ENCODE results near the gene RALGAPA2. TPM values are rescaled to one million over a fixed set of nuclear protein-coding genes. Genes with fewer than 3 reads are reported as not detected.

Gene RALGAPA2
- total and polyA plus RNA-seq, 2 of the 13 experiments (the other 11 are each of a cell fraction or from before 2014, with no cell fraction given), result 13.8 to 17.7 TPM

DNA sequence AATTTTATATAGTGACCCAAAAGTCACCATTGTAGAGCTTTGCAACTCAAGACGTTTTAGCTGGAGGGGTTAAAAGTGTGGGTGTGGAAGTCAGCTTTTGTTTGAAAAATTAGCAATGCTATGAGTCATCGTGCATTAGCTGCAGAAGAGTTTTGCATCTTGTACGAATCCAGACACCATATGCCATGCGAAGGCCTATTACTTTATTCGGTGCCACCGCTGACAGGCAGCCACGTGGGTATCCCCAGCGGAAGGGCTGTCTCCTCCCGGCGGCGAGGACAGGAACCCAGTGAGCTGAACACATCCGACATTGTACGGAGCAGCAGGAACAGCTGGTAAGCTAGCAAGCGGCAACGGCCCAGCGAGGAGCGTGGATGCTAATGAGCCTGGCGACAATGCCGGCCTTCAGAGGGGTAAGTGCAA is 260.2 kb downstream of the RALGAPA2 start:
- FAIRE-seq (no peak), DNase-seq (ENCODE audit: low spot score) (no peak), ATAC-seq (no peak)
- POLR2A ChIA-PET, result no interaction called here
- no peaks in the 10 kb centered on the region for H4K20me1 ChIP-seq (ENCODE audit: insufficient read depth, low read length)
- H3K4me1 ChIP-seq (ENCODE audit: insufficient read depth, low read length), result no peaks in the 10 kb centered on the region
- no peak overlapping the region for H2AFZ ChIP-seq (ENCODE audit: low read length)
- H3K27me3 ChIP-seq (ENCODE audit: control insufficient read depth in 1 of 2, insufficient read depth in 2 of 2, low read length in 2 of 2), result no peaks in the 10 kb centered on the region
- in situ Hi-C loops (cut with HindIII; ENCODE audit: extremely low pct_ligation_motif_present, low pct_unique_long_range_greater_than_20kb), result no loop called here
- H3K9me3 ChIP-seq (ENCODE audit: low read length), result no peaks in the 10 kb centered on the region
- intact Hi-C loops (cut with micrococcal nuclease; ENCODE audit: unreplicated experiment), result no loop called here
- CTCF ChIA-PET (ENCODE audit: low intra/inter-chr PET ratio, low total read pairs), result no interaction called here
- H3K4me3 ChIP-seq (replicated peaks in 1 of 3; ENCODE audit: insufficient read depth in 1 of 3, low read depth in 2 of 3, low read length in 3 of 3), result no peak overlapping the region
- 95% methylated on average over 19 of the region's 19 CpGs for WGBS (ENCODE audit: low lambda C conversion rate)
- H3K9ac ChIP-seq (ENCODE audit: insufficient read depth, low read depth, low read length), result no peak overlapping the region
- H3K27ac ChIP-seq (ENCODE audit: extremely low read length, insufficient read depth, low read length), result no peak overlapping the region
- no TSS peak for BruUV-seq (replicated peaks)
- no peaks in the 10 kb centered on the region for H3K79me2 ChIP-seq (ENCODE audit: insufficient read depth, low read length)
- no peak overlapping the region for H3K4me2 ChIP-seq (ENCODE audit: low read depth, low read length)
- peaks cover 0 to 5% of the 10 kb centered on the region in 2 experiments; a peak in 3 of 5 replicates for H3K36me3 ChIP-seq (replicated peaks in 1 of 2; ENCODE audit: control insufficient read depth in 1 of 2, insufficient read depth in 2 of 2, low read length in 2 of 2)
- no peak for TF ChIP-seq KAT8 (CRISPR knock-in tag; IDR thresholded peaks at IDR 0.05)
- TF ChIP-seq, protein P1, sequence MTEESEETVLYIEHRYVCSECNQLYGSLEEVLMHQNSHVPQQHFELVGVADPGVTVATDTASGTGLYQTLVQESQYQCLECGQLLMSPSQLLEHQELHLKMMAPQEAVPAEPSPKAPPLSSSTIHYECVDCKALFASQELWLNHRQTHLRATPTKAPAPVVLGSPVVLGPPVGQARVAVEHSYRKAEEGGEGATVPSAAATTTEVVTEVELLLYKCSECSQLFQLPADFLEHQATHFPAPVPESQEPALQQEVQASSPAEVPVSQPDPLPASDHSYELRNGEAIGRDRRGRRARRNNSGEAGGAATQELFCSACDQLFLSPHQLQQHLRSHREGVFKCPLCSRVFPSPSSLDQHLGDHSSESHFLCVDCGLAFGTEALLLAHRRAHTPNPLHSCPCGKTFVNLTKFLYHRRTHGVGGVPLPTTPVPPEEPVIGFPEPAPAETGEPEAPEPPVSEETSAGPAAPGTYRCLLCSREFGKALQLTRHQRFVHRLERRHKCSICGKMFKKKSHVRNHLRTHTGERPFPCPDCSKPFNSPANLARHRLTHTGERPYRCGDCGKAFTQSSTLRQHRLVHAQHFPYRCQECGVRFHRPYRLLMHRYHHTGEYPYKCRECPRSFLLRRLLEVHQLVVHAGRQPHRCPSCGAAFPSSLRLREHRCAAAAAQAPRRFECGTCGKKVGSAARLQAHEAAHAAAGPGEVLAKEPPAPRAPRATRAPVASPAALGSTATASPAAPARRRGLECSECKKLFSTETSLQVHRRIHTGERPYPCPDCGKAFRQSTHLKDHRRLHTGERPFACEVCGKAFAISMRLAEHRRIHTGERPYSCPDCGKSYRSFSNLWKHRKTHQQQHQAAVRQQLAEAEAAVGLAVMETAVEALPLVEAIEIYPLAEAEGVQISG (CRISPR knock-in tag; IDR thresholded peaks at IDR 0.05), result no peak
- TF ChIP-seq AGO2 (optimal IDR thresholded peaks at IDR 0.05; ENCODE audit: low read depth, low read length), result peak; percentile 21
- TF ChIP-seq FOXJ3 (CRISPR knock-in tag; IDR thresholded peaks at IDR 0.05; ENCODE audit: borderline replicate concordance), result no peak
- TF ChIP-seq IKZF4 (CRISPR knock-in tag; IDR thresholded peaks at IDR 0.05; ENCODE audit: borderline replicate concordance, low read depth, not compliant biosample characterization), result no peak

DNA sequence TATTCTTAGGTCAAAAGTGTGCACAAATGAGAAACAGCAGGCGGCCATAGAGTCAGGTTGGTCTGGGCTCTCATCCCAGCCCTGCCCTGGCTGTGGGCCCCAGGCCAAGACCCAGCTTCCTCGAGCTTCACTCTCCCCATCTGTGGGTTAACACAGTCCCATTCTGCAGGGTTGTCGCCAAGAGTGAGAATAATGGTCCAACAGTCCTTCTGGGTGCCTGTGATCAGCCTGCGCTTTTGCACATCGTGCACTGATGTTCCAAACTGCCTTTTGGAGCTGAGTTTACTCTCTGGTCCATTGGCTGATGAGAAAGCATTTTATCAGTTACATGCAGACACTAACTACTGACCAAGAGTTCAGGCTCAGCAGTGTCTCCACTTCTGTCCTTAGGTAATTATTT is 261.9 kb downstream of the RALGAPA2 start:
- ATAC-seq (no peak), FAIRE-seq (no peak), DNase-seq (ENCODE audit: low spot score) (no peak)
- H4K20me1 ChIP-seq (ENCODE audit: insufficient read depth, low read length), result no peaks in the 10 kb centered on the region
- ChIA-PET POLR2A (no interaction called here), CTCF (ENCODE audit: low intra/inter-chr PET ratio, low total read pairs) (no interaction called here)
- peaks cover 0 to 5% of the 10 kb centered on the region in 2 experiments; a peak in 3 of 5 replicates for H3K36me3 ChIP-seq (replicated peaks in 1 of 2; ENCODE audit: control insufficient read depth in 1 of 2, insufficient read depth in 2 of 2, low read length in 2 of 2)
- H3K27me3 ChIP-seq (ENCODE audit: control insufficient read depth in 1 of 2, insufficient read depth in 2 of 2, low read length in 2 of 2), result no peaks in the 10 kb centered on the region
- no peaks in the 10 kb centered on the region for H3K9me3 ChIP-seq (ENCODE audit: low read length)
- H2AFZ ChIP-seq (ENCODE audit: low read length), result no peak overlapping the region
- in situ Hi-C loops (cut with HindIII; ENCODE audit: extremely low pct_ligation_motif_present, low pct_unique_long_range_greater_than_20kb), result no loop called here
- H3K4me2 ChIP-seq (ENCODE audit: low read depth, low read length), result no peak overlapping the region
- no TSS peak for BruUV-seq (replicated peaks)
- no peak overlapping the region for H3K9ac ChIP-seq (ENCODE audit: insufficient read depth, low read depth, low read length)
- H3K79me2 ChIP-seq (ENCODE audit: insufficient read depth, low read length), result no peaks in the 10 kb centered on the region
- 94% methylated on average over 5 of the region's 5 CpGs for WGBS (ENCODE audit: low lambda C conversion rate)
- no peak overlapping the region for H3K27ac ChIP-seq (ENCODE audit: extremely low read length, insufficient read depth, low read length)
- intact Hi-C loops (cut with micrococcal nuclease; ENCODE audit: unreplicated experiment), result no loop called here
- no peak overlapping the region for H3K4me3 ChIP-seq (replicated peaks in 1 of 3; ENCODE audit: insufficient read depth in 1 of 3, low read depth in 2 of 3, low read length in 3 of 3)
- no peaks in the 10 kb centered on the region for H3K4me1 ChIP-seq (ENCODE audit: insufficient read depth, low read length)
- TF ChIP-seq, protein P2, sequence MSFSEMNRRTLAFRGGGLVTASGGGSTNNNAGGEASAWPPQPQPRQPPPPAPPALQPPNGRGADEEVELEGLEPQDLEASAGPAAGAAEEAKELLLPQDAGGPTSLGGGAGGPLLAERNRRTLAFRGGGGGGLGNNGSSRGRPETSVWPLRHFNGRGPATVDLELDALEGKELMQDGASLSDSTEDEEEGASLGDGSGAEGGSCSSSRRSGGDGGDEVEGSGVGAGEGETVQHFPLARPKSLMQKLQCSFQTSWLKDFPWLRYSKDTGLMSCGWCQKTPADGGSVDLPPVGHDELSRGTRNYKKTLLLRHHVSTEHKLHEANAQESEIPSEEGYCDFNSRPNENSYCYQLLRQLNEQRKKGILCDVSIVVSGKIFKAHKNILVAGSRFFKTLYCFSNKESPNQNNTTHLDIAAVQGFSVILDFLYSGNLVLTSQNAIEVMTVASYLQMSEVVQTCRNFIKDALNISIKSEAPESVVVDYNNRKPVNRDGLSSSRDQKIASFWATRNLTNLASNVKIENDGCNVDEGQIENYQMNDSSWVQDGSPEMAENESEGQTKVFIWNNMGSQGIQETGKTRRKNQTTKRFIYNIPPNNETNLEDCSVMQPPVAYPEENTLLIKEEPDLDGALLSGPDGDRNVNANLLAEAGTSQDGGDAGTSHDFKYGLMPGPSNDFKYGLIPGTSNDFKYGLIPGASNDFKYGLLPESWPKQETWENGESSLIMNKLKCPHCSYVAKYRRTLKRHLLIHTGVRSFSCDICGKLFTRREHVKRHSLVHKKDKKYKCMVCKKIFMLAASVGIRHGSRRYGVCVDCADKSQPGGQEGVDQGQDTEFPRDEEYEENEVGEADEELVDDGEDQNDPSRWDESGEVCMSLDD (CRISPR knock-in tag; IDR thresholded peaks at IDR 0.05; ENCODE audit: borderline replicate concordance), result no peak
- TF ChIP-seq ZSCAN29 (CRISPR knock-in tag; conservative IDR thresholded peaks at IDR 0.05) (no peak), TBX3 (IDR thresholded peaks at IDR 0.05; ENCODE audit: borderline replicate concordance) (no peak), DPF2 (CRISPR knock-in tag; IDR thresholded peaks at IDR 0.05; ENCODE audit: borderline replicate concordance, low read depth) (no peak), ETV6 (CRISPR knock-in tag; conservative IDR thresholded peaks at IDR 0.05) (no peak), JUND (CRISPR knock-in tag; IDR thresholded peaks at IDR 0.05) (no peak), ZNF143 (CRISPR knock-in tag; IDR thresholded peaks at IDR 0.05) (no peak), ZBTB14 (CRISPR knock-in tag; IDR thresholded peaks at IDR 0.05) (no peak)

All from HepG2 (cell line).